Colonic mucosa (tissue), 4 donors: ENCODE measurements around the gene TLCD2. TPM values are rescaled to one million over a fixed set of nuclear protein-coding genes. Genes with fewer than 3 reads are reported as not detected.

Experiments used
- DNase-seq: peaks from one replicate; pipeline ENCODE4 v3.0.0-alpha.2; 2020
- H3K27ac ChIP-seq: fragments of 200-600 bp; one replicate; pipeline ENCODE4 v1.8.0; 2021
- H3K27me3 ChIP-seq: fragments of 200-600 bp; one replicate; pipeline ENCODE4 v1.8.0; 2021
- H3K36me3 ChIP-seq: fragments of 200-600 bp; one replicate; pipeline ENCODE4 v1.8.0; 2021
- H3K4me1 ChIP-seq: fragments of 200-600 bp; one replicate; pipeline ENCODE4 v1.8.0; 2021; ENCODE audit warnings: mild to moderate bottlenecking
- H3K4me3 ChIP-seq: fragments of 200-600 bp; one replicate; pipeline ENCODE4 v1.8.0; 2021
- H3K9ac ChIP-seq, 2 donors: one replicate each; pipeline ENCODE4 v1.7.0; 2013; ENCODE audit warnings: control low read depth in 2 of 2, low read depth in 2 of 2, low read length in 2 of 2
- H3K9me3 ChIP-seq: fragments of 200-600 bp; one replicate; pipeline ENCODE4 v1.8.0; 2021
- intact Hi-C: fragments of 100-400 bp; cut with DNase I; formaldehyde crosslinking; loops from one replicate; pipeline ENCODE4 v1.14.1; 2022
- total RNA-seq, 2 donors: library from RNA; stranded (reverse); fragmentation: NEBNext Ultra II Directional in 1 of 2; extraction: Animal tissue kit (Norgen Biotek cat#: 25700) in 1 of 2; gene quantifications; one replicate each; pipeline ENCODE4 v1.2.1, GENCODE V29; 2021
- TF ChIP-seq, protein P1 (sequence below): fragments of 200-600 bp; IDR thresholded peaks from one replicate; pipeline ENCODE4 v1.8.0; 2022; ENCODE audit warnings: antibody characterized with exemption, mild to moderate bottlenecking
- donor health status: healthy.
- donor health status: DM: no; HTN: no; CAD: no.
- donor health status: DM: no; HTN: no; CAD: no.

TLCD2 gene
- total RNA-seq, 2 donors from 2014 or later = 30.2 to 32.6 TPM

DNA sequence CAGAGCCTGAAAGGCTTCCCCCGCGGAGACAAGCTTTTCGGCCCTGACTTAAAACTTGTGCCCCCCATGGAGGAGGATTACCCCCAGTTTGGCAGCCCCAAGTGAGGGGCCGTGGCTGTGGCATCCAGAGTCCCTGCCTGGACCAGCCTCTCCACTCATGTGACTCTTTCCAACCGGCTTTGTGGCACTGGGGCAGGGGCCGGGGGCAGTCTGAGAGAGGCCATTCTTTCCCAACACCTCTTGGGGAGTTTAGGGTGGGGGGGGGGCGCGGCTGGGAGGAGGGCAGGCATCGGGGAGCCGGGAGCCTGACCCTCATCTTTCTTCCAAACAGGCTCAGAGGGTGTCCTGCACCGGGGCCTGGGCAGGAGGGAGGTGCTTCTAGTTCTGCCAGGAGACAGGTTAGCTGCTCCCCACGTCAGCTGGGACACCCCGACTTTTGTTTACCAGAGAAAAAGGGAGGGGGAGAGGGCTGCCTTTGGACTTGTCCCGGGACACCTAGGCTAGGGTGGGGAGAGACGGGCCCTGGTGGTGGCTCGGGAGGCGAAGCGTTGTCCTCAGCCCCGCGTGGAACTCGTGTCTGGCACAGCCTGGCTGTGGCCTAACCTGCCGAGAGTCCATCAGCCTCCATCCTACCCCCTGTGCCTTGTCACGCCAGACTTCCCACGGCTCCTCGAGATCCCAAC is 44.4 kb upstream of the TLCD2 start:
- Histone ChIP-seq H3K36me3 (no peaks in the 10 kb centered on the region), H3K4me3 (no peak overlapping the region), H3K27me3 (no peaks in the 10 kb centered on the region), H3K4me1 (peaks cover 5% of the 10 kb centered on the region), H3K9ac (no peak overlapping the region), H3K9me3 (no peaks in the 10 kb centered on the region), H3K27ac (no peak overlapping the region)
- no peak for DNase-seq
- intact Hi-C loops = no loop called here
- TF ChIP-seq, protein P1, sequence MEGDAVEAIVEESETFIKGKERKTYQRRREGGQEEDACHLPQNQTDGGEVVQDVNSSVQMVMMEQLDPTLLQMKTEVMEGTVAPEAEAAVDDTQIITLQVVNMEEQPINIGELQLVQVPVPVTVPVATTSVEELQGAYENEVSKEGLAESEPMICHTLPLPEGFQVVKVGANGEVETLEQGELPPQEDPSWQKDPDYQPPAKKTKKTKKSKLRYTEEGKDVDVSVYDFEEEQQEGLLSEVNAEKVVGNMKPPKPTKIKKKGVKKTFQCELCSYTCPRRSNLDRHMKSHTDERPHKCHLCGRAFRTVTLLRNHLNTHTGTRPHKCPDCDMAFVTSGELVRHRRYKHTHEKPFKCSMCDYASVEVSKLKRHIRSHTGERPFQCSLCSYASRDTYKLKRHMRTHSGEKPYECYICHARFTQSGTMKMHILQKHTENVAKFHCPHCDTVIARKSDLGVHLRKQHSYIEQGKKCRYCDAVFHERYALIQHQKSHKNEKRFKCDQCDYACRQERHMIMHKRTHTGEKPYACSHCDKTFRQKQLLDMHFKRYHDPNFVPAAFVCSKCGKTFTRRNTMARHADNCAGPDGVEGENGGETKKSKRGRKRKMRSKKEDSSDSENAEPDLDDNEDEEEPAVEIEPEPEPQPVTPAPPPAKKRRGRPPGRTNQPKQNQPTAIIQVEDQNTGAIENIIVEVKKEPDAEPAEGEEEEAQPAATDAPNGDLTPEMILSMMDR = no peak

- Histone ChIP-seq H3K9me3 (no peaks in the 10 kb centered on the region), H3K9ac (no peak overlapping the region), H3K27me3 (no peaks in the 10 kb centered on the region), H3K27ac (no peak overlapping the region), H3K4me3 (no peak overlapping the region), H3K4me1 (peaks cover 5% of the 10 kb centered on the region), H3K36me3 (no peaks in the 10 kb centered on the region)
- intact Hi-C loops = no loop called here
- TF ChIP-seq, protein P1 = no peak
- no peak for DNase-seq
These were observed 43.7 kb upstream of the TLCD2 start for GRCh38 chr17:1753767-1754429.

GRCh38 chr17:1752425-1753262 is 42.5 kb upstream of the TLCD2 start:
- Histone ChIP-seq H3K9me3 (no peaks in the 10 kb centered on the region), H3K27ac (peak overlapping the region; percentile 11), H3K4me1 (peaks cover 5% of the 10 kb centered on the region), H3K9ac (peak overlapping the region; percentile 12 to 26), H3K36me3 (no peaks in the 10 kb centered on the region), H3K4me3 (no peak overlapping the region), H3K27me3 (no peaks in the 10 kb centered on the region)
- TF ChIP-seq, protein P1 = no peak
- intact Hi-C loops = no loop called here
- DNase-seq = no peak

DNA sequence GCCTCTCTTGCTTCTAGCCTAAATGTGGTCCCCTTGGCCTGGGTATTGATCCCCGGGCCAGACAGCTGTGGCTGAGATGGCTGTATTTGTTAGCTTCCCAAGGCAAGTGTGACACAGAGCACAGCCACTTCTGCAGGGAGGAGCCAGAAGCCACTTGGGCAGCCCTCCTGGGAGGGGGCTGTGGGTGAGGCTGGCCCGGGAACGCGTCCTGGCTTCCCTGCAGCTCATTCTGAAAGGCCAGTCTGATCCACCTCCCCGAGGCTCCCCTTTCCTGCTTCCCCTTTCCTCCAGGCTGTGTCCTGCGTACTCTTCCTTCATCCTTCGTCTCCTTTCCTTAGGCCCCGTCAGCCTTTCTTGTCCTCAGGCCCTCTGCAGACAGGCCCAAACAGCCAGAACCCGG is 40.5 kb upstream of the TLCD2 start:
- intact Hi-C loops = no loop called here
- no peak for DNase-seq
- no peak overlapping the region for H3K4me3 ChIP-seq
- no peaks in the 10 kb centered on the region for H3K36me3 ChIP-seq
- no peaks in the 10 kb centered on the region for H3K9me3 ChIP-seq
- H3K9ac ChIP-seq = no peak overlapping the region
- no peaks in the 10 kb centered on the region for H3K27me3 ChIP-seq
- TF ChIP-seq, protein P1 = no peak
- no peak overlapping the region for H3K27ac ChIP-seq
- H3K4me1 ChIP-seq = peaks cover 9% of the 10 kb centered on the region

- peak overlapping the region in 1 of 2 donors; percentile 19 for H3K9ac ChIP-seq
- H3K4me3 ChIP-seq = no peak overlapping the region
- H3K27ac ChIP-seq = no peak overlapping the region
- TF ChIP-seq, protein P1 = no peak
- no peaks in the 10 kb centered on the region for H3K9me3 ChIP-seq
- no peaks in the 10 kb centered on the region for H3K36me3 ChIP-seq
- H3K27me3 ChIP-seq = no peaks in the 10 kb centered on the region
- intact Hi-C loops = no loop called here
- peaks cover 4% of the 10 kb centered on the region for H3K4me1 ChIP-seq
- peak; percentile 50 for DNase-seq
These were observed 36.9 kb upstream of the TLCD2 start for GRCh38 chr17:1746975-1747543.
